Measurements from ENCODE around the gene TMPRSS2. TPM values are rescaled to one million over a fixed set of nuclear protein-coding genes. Genes with fewer than 3 reads are reported as not detected.

Gene TMPRSS2
- total RNA-seq, 1 experiment from 2014 or later = not detected

GRCh38 chr21:41489329-41489728, 18.6 kb downstream of the TMPRSS2 start:
- Mint-ChIP-seq H3K4me3 (ENCODE audit: unreplicated experiment) (no peak overlapping the region), H3K36me3 (ENCODE audit: insufficient read depth, unreplicated experiment) (no peaks in the 10 kb centered on the region), H3K4me1 (ENCODE audit: insufficient read depth, unreplicated experiment) (no peaks in the 10 kb centered on the region), H3K27ac (ENCODE audit: low read depth, unreplicated experiment) (no peak overlapping the region), H3K9me3 (ENCODE audit: unreplicated experiment) (no peaks in the 10 kb centered on the region), H3K27me3 (ENCODE audit: insufficient read depth, unreplicated experiment) (peaks cover 28% of the 10 kb centered on the region)
- TF ChIP-seq CTCF (IDR thresholded peaks at IDR 0.05; ENCODE audit: unreplicated experiment) = no peak
- intact Hi-C loops (cut with micrococcal nuclease) = no loop called here
- CTCF ChIA-PET = interaction anchor here (0.6 kb wide), 1 partner anchor 519 kb away, joined by 3 read pairs; no protein-coding TSS in a partner anchor
- POLR2A ChIA-PET = no interaction called here
- no TSS peak for BruUV-seq (replicated peaks)
- no peak for DNase-seq (ENCODE audit: unreplicated experiment)

- ChIA-PET POLR2A (no interaction called here), CTCF (interaction anchor here (0.6 kb wide), 1 partner anchor 8 kb away, joined by 3 read pairs; no protein-coding TSS in a partner anchor)
- no peak overlapping the region for H3K4me3 Mint-ChIP-seq (ENCODE audit: unreplicated experiment)
- TF ChIP-seq CTCF (IDR thresholded peaks at IDR 0.05; ENCODE audit: unreplicated experiment) = no peak
- no peaks in the 10 kb centered on the region for H3K9me3 Mint-ChIP-seq (ENCODE audit: unreplicated experiment)
- H3K27ac Mint-ChIP-seq (ENCODE audit: low read depth, unreplicated experiment) = no peak overlapping the region
- intact Hi-C loops (cut with micrococcal nuclease) = no loop called here
- no TSS peak for BruUV-seq (replicated peaks)
- peaks cover 16% of the 10 kb centered on the region for H3K27me3 Mint-ChIP-seq (ENCODE audit: insufficient read depth, unreplicated experiment)
- no peaks in the 10 kb centered on the region for H3K4me1 Mint-ChIP-seq (ENCODE audit: insufficient read depth, unreplicated experiment)
- H3K36me3 Mint-ChIP-seq (ENCODE audit: insufficient read depth, unreplicated experiment) = no peaks in the 10 kb centered on the region
- no peak for DNase-seq (ENCODE audit: unreplicated experiment)
These were observed 19.9 kb downstream of the TMPRSS2 start for GRCh38 chr21:41488080-41488479.

GRCh38 chr21:41487082-41487481, 20.9 kb downstream of the TMPRSS2 start:
- no TSS peak for BruUV-seq (replicated peaks)
- TF ChIP-seq CTCF (IDR thresholded peaks at IDR 0.05; ENCODE audit: unreplicated experiment) = no peak
- Mint-ChIP-seq H3K36me3 (ENCODE audit: insufficient read depth, unreplicated experiment) (no peaks in the 10 kb centered on the region), H3K27me3 (ENCODE audit: insufficient read depth, unreplicated experiment) (peaks cover 6% of the 10 kb centered on the region), H3K4me3 (ENCODE audit: unreplicated experiment) (no peak overlapping the region), H3K4me1 (ENCODE audit: insufficient read depth, unreplicated experiment) (no peaks in the 10 kb centered on the region), H3K27ac (ENCODE audit: low read depth, unreplicated experiment) (no peak overlapping the region), H3K9me3 (ENCODE audit: unreplicated experiment) (no peaks in the 10 kb centered on the region)
- ChIA-PET CTCF (interaction anchor here (0.6 to 0.7 kb wide), 2 partner anchors 205 to 388 kb away, joined by 3 read pairs; no protein-coding TSS in a partner anchor), POLR2A (no interaction called here)
- DNase-seq (ENCODE audit: unreplicated experiment) = no peak
- intact Hi-C loops (cut with micrococcal nuclease) = no loop called here

GRCh38 chr21:41483973-41484372, 24.0 kb downstream of the TMPRSS2 start:
- no TSS peak for BruUV-seq (replicated peaks)
- H3K27me3 Mint-ChIP-seq (ENCODE audit: insufficient read depth, unreplicated experiment) = no peaks in the 10 kb centered on the region
- ChIA-PET CTCF (interaction anchor here (0.7 kb wide), 1 partner anchor 9 kb away, joined by 3 read pairs; no protein-coding TSS in a partner anchor), POLR2A (no interaction called here)
- no peaks in the 10 kb centered on the region for H3K36me3 Mint-ChIP-seq (ENCODE audit: insufficient read depth, unreplicated experiment)
- peaks cover under 1% of the 10 kb centered on the region for H3K4me1 Mint-ChIP-seq (ENCODE audit: insufficient read depth, unreplicated experiment)
- no peak for DNase-seq (ENCODE audit: unreplicated experiment)
- no peak overlapping the region for H3K27ac Mint-ChIP-seq (ENCODE audit: low read depth, unreplicated experiment)
- no peaks in the 10 kb centered on the region for H3K9me3 Mint-ChIP-seq (ENCODE audit: unreplicated experiment)
- intact Hi-C loops (cut with micrococcal nuclease) = no loop called here
- no peak overlapping the region for H3K4me3 Mint-ChIP-seq (ENCODE audit: unreplicated experiment)
- TF ChIP-seq CTCF (IDR thresholded peaks at IDR 0.05; ENCODE audit: unreplicated experiment) = no peak

Measured in MCF 10A (cell line).